IPS-18a (cell line): Measurements from ENCODE around the gene FRY.

Experiments
- H3K27ac ChIP-seq: one replicate; pipeline ENCODE4 v1.5.1; 2013; ENCODE audit warnings: low read length
- H3K27me3 ChIP-seq: one replicate; pipeline ENCODE4 v1.6.1; 2013; ENCODE audit warnings: mild to moderate bottlenecking, low read length; ENCODE audit not compliant: control insufficient read depth, insufficient read depth
- H3K36me3 ChIP-seq: one replicate; pipeline ENCODE4 v1.6.1; 2013; ENCODE audit warnings: low read depth, low read length; ENCODE audit not compliant: control insufficient read depth
- H3K4me1 ChIP-seq: one replicate; pipeline ENCODE4 v1.6.1; 2013; ENCODE audit warnings: low read depth, low read length; ENCODE audit not compliant: control insufficient read depth
- H3K4me3 ChIP-seq: one replicate; pipeline ENCODE4 v1.5.1; 2013; ENCODE audit warnings: low read length
- H3K9ac ChIP-seq: one replicate; pipeline ENCODE4 v1.6.1; 2013; ENCODE audit warnings: mild to moderate bottlenecking, low read length, moderate library complexity
- H3K9me3 ChIP-seq: one replicate; pipeline ENCODE4 v1.6.1; 2013; ENCODE audit warnings: low read depth, low read length; ENCODE audit not compliant: control insufficient read depth

The FRY gene

DNA sequence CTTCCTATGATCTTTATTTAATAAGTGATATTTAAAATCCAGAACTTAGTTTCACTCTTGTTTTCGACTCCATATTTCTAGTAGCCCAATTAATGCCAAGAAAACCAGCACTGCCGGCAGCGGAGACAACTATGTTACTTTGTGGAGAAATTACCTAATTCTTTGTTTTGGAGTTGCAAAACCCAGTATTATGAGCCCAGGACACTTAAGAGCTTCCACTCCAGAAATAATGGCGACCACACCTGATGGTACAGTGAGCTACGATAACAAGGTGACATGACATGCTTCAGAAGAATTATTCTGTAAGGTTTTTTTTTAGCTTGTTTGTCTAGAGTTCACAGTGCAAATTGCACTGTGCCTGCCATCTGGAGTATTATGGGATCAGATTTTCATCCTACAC is 147.2 kb downstream of the FRY start:
- Histone ChIP-seq H3K9ac (no peak overlapping the region), H3K4me3 (no peak overlapping the region), H3K36me3 (no peaks in the 10 kb centered on the region), H3K4me1 (no peaks in the 10 kb centered on the region), H3K27ac (no peak overlapping the region), H3K9me3 (no peaks in the 10 kb centered on the region), H3K27me3 (no peaks in the 10 kb centered on the region)

DNA sequence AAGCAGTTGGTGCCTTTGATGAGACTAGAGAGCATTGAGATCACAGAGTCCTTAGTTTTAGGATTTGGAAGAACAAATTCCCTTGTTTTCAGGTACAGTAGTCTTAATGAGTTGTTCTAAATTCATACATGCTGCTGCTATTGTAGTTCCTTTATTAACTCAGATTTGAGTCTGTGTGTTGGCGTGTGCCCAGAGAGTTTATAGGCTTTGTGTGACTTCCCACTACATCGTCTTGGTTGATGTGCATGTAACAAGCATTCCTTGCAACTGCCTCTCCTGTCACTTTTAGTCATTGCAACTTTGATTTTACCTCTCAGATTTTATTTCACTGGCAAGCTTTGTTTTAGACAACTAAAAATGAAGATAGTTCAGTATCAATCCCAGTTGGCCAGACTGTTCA is 148.1 kb downstream of the FRY start:
- Histone ChIP-seq H3K9me3 (no peaks in the 10 kb centered on the region), H3K27ac (no peak overlapping the region), H3K4me1 (no peaks in the 10 kb centered on the region), H3K36me3 (no peaks in the 10 kb centered on the region), H3K27me3 (no peaks in the 10 kb centered on the region), H3K4me3 (no peak overlapping the region), H3K9ac (no peak overlapping the region)

DNA sequence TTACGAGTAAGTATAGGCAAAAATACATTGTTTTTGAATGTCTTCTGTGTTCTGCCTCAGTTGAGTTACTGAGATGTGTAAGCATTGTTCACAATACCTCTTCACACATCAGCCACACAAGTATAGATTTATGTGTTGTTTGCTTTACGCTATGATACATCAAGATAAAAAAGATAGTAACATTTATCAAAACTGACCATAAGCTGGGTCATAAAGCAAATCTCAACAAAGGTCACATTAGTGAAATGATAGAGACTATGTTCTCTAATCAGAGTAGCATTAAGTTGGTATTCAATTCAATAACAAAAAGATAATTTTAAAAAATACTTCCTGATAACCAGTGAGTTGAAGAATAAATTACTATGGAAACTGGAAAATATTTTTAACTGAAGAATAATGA is 156.1 kb downstream of the FRY start:
- Histone ChIP-seq H3K27ac (no peak overlapping the region), H3K4me3 (no peak overlapping the region)

DNA sequence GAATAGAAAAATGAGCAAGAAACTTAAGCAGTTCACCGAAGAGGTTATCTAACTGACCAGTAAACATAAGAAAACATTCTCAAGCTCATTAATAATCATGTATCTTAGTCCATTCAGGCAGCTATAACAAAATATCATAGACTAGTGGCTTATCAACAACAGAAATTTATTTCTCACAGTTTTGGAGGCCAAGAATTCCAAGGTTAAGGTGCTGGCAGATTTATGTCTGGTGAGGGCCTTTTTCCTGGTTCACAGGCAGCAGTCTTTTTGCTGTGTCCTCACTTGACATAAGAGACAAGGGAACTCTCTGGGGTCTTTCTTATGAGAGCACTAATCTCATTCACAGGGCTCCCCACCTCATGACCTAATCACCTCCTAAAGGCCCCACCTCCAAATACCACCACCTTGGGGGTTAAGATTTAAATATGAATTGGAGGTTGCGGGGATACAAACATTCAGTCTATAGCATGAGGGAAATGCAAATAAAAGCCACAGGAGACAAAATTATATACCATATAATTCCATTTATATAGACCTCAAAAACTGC is 160.0 kb downstream of the FRY start:
- Histone ChIP-seq H3K9ac (no peak overlapping the region), H3K4me3 (no peak overlapping the region), H3K27me3 (no peaks in the 10 kb centered on the region), H3K4me1 (peaks cover 11% of the 10 kb centered on the region), H3K27ac (no peak overlapping the region), H3K36me3 (no peaks in the 10 kb centered on the region), H3K9me3 (no peaks in the 10 kb centered on the region)

More for the DNA sequence above, 156.1 kb downstream of the FRY start:
- H3K9ac ChIP-seq = no peak overlapping the region
- no peaks in the 10 kb centered on the region for H3K27me3 ChIP-seq
- peaks cover 11% of the 10 kb centered on the region for H3K4me1 ChIP-seq
- no peaks in the 10 kb centered on the region for H3K9me3 ChIP-seq
- no peaks in the 10 kb centered on the region for H3K36me3 ChIP-seq

DNA sequence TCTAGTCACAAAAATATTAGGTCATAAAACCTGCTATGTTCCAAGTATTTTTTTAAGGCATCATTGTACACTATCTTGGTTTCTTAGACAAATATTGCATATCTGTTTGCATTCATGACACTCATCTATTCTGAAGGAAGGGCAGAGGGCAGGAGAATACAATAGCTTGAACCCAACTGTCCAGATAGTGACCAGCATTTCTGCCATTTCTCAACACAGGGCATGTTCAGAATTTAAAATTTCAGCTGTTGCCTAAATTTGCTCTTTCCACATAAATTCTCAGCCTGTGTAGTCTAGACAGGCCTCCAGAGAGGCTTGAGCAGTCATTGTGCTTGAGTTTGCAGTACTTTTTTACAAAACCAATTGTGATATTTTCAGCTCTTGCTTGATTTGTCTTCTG is 164.1 kb downstream of the FRY start:
- H3K9ac ChIP-seq = no peak overlapping the region
- H3K27ac ChIP-seq = no peak overlapping the region
- H3K36me3 ChIP-seq = no peaks in the 10 kb centered on the region
- no peaks in the 10 kb centered on the region for H3K9me3 ChIP-seq
- peaks cover 10% of the 10 kb centered on the region for H3K4me1 ChIP-seq
- H3K27me3 ChIP-seq = no peaks in the 10 kb centered on the region
- H3K4me3 ChIP-seq = no peak overlapping the region

DNA sequence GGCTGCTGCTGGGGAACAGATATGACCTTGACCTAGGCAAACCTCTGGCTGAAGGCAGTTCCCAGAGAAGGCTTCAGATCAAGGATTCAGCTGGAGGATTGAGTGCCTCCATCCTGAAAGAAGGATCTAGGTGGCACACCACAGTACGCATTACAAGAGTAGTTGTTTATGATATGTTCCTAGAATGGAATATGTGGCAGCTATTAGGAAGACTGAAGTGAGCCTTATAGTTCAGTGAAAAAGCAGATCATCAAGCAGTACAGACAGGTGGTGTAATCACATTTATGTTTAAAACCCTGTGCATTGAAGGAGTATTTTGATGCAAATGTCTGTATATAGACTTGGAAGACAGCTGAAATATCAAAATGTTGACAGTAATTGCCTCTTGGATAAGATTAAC is 167.6 kb downstream of the FRY start:
- Histone ChIP-seq H3K4me1 (no peaks in the 10 kb centered on the region), H3K27me3 (no peaks in the 10 kb centered on the region), H3K27ac (no peak overlapping the region), H3K36me3 (no peaks in the 10 kb centered on the region), H3K9ac (no peak overlapping the region), H3K4me3 (no peak overlapping the region), H3K9me3 (no peaks in the 10 kb centered on the region)

DNA sequence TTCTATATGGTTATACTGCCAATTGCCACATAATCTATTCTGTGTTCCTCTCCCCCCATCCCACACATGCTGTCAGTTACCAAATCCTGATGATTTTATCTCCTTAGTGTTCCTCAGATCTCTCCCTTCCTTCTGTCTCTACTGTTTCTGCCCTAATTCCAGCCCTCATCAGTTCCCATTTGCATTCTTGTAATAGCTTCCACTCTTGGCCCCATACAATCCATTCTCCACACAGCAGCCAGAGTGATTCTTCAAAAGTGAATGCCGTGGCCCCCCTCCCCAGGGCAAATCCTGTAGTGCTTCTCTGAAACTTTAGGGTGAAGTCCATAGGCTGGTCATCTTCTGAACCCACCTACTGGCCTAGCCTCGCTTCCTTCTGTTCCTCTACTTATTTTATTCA is 169.2 kb downstream of the FRY start:
- no peak overlapping the region for H3K9ac ChIP-seq
- no peaks in the 10 kb centered on the region for H3K9me3 ChIP-seq
- H3K27ac ChIP-seq = no peak overlapping the region
- H3K27me3 ChIP-seq = no peaks in the 10 kb centered on the region
- no peaks in the 10 kb centered on the region for H3K36me3 ChIP-seq
- no peak overlapping the region for H3K4me3 ChIP-seq
- no peaks in the 10 kb centered on the region for H3K4me1 ChIP-seq

DNA sequence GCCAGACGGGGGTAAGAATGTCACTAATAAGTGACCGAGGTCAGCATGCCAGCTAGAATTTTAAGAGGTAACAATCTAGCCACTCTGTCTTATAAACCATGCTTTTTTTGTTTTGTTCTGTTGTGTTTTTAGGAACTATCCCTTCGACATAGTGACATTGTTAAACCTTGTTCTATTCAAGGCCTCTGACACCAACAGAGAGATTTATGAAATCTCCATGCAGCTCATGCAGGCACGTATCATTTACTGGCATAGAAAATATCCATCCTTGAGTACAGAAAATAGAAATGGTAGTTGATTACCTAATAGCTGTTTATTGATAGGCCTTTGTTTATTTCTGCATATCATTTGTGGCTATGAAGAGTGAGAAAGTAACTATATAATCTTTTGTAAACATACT is 170.2 kb downstream of the FRY start:
- Histone ChIP-seq H3K27ac (no peak overlapping the region), H3K4me3 (no peak overlapping the region), H3K9me3 (no peaks in the 10 kb centered on the region), H3K36me3 (no peaks in the 10 kb centered on the region), H3K4me1 (no peaks in the 10 kb centered on the region), H3K27me3 (no peaks in the 10 kb centered on the region), H3K9ac (no peak overlapping the region)

DNA sequence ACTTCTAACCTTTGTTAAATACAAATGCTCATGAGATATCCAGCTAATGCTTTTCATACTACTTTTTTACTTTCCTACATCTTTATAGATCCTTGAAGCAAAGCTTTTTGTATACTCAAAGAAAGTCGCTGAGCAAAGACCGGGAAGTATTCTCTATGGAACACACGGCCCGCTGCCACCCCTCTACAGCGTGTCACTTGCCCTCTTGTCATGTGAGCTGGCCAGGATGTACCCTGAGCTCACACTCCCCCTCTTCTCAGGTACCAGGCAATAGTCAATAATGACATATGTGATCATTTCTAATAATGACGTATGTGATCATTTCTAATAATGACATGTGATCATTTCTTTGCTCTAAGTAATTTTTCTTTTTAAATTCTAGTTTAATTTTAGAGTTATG is 170.7 kb downstream of the FRY start:
- Histone ChIP-seq H3K27me3 (no peaks in the 10 kb centered on the region), H3K9me3 (no peaks in the 10 kb centered on the region), H3K9ac (no peak overlapping the region), H3K4me3 (no peak overlapping the region), H3K36me3 (no peaks in the 10 kb centered on the region), H3K4me1 (no peaks in the 10 kb centered on the region), H3K27ac (no peak overlapping the region)

DNA sequence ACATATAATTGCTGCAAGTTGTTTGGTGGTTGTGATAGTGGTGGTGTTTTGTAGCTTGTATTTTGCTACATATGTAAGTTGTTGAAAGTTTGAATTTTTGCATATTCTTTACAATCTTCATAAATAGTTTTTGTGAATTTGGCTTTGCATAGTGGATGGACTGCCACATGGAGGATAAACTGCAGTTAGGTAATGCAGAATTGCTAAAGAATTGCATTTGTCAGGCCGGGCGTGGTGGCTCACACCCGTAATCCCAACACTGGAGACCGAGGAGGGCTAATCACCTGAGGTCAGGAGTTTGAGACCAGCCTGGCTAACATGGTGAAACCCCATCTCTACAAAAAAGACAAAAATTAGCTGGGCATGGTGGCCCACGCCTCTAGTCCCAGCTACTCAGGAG is 171.6 kb downstream of the FRY start:
- no peak overlapping the region for H3K27ac ChIP-seq
- no peaks in the 10 kb centered on the region for H3K27me3 ChIP-seq
- H3K4me3 ChIP-seq = no peak overlapping the region
- H3K36me3 ChIP-seq = no peaks in the 10 kb centered on the region
- H3K9ac ChIP-seq = no peak overlapping the region
- no peaks in the 10 kb centered on the region for H3K9me3 ChIP-seq
- H3K4me1 ChIP-seq = no peaks in the 10 kb centered on the region

DNA sequence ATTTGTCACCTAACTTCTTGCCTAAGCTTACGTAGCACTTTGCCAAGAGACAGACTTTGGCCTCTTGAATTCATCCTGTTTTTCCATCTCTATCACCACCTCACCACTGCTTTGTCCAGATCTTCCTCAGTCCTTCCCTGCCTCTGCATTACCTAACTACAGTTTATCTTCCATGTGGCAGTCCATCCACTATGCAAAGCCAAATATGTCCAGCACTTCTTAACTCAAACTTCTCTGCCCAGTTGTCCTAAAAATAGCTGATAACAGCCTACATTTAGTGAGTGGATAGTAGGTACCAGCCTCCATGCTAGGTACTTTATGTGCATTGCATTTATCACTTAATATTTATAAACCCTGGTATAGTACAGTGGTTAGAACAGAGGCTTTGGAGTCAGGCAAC is 172.2 kb downstream of the FRY start:
- Histone ChIP-seq H3K36me3 (no peaks in the 10 kb centered on the region), H3K27me3 (no peaks in the 10 kb centered on the region), H3K4me3 (no peak overlapping the region), H3K9ac (no peak overlapping the region), H3K4me1 (no peaks in the 10 kb centered on the region), H3K9me3 (no peaks in the 10 kb centered on the region), H3K27ac (no peak overlapping the region)

DNA sequence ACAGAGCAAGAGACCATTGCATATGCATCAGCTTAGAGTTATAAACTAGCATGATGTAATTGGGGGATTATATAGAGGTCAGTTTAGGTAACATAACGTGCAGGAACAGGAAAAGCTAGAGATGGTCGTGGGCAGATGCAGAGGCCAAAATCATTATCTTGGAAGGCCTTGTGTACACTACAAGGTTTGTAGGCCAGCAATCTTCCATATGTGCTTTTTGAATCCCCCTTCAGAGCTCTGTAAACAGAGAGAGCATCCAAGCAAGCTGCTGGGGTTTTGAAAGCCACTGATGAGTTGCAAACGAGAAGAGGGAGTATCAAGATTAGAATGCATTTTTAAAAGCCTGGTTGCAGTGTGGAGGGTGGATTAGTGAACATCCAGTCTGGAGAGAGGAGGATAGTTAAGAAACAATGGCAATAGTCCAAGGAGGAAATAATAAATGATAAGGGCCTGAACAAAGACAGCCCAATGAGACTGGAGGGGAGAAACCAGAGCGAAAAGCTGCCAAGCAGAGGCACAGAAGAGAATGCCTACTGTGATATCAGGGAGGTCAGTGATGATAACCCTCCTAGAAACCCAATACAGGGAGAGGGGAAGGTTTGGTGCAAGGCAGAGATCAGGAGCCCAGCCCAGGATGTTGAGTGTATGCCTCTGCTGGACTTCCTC is 174.0 kb downstream of the FRY start:
- H3K4me3 ChIP-seq = no peak overlapping the region
- no peaks in the 10 kb centered on the region for H3K9me3 ChIP-seq
- no peak overlapping the region for H3K27ac ChIP-seq
- H3K27me3 ChIP-seq = no peaks in the 10 kb centered on the region
- no peaks in the 10 kb centered on the region for H3K36me3 ChIP-seq
- no peak overlapping the region for H3K9ac ChIP-seq
- H3K4me1 ChIP-seq = no peaks in the 10 kb centered on the region
